ENCODE results near the gene SAPCD2. TPM values are rescaled to one million over a fixed set of nuclear protein-coding genes. Genes with fewer than 3 reads are reported as not detected.

The SAPCD2 gene
- polyA plus RNA-seq, 12 donors: 2.0 to 8.0 (median 3.3) TPM; not detected in 1

GRCh38 chr9:137019891-137020683 is 50.3 kb downstream of the SAPCD2 start:
- DNase-seq: no peak

- no peak for DNase-seq
Measured at GRCh38 chr9:137018761-137019559, 51.4 kb downstream of the SAPCD2 start.

- DNase-seq: no peak
Measured at GRCh38 chr9:137017791-137018497, 52.4 kb downstream of the SAPCD2 start.

- no peak for DNase-seq
Measured at GRCh38 chr9:137017071-137017470, 53.3 kb downstream of the SAPCD2 start.

GRCh38 chr9:137016436-137016835 is 53.9 kb downstream of the SAPCD2 start:
- DNase-seq: no peak

- no peak for DNase-seq
Measured at GRCh38 chr9:137015976-137016375, 54.4 kb downstream of the SAPCD2 start.

- no peak for DNase-seq
Measured at GRCh38 chr9:137015540-137015930, 54.8 kb downstream of the SAPCD2 start.

- no peak for DNase-seq
Measured at GRCh38 chr9:137014776-137015539, 55.4 kb downstream of the SAPCD2 start.

- no peak for DNase-seq
Measured at GRCh38 chr9:137014166-137014565, 56.2 kb downstream of the SAPCD2 start.

- DNase-seq: no peak
Measured at GRCh38 chr9:137013571-137013940, 56.8 kb downstream of the SAPCD2 start.

GRCh38 chr9:137012694-137013570 is 57.4 kb downstream of the SAPCD2 start:
- no peak for DNase-seq

Other genes starting within 250 kb of the SAPCD2 start
- 1 to 10 TPM in 10 of 12 donors, under 1 TPM in 1, not detected in 1; 0.93 to 7.0 (median 1.5) TPM for gene AJM1, start 228.1 kb downstream of the SAPCD2 start, polyA plus RNA-seq (ENCODE audit: insufficient read length in 12 of 12)
- 100 to 1,000 TPM in 2 of 12 donors, 10 to 100 TPM in 9, not detected in 1; 60.3 to 100 (median 73.7) TPM for gene PHPT1, start 221.1 kb downstream of the SAPCD2 start, polyA plus RNA-seq (ENCODE audit: insufficient read length in 12 of 12)
- gene MAMDC4, start 218.2 kb downstream of the SAPCD2 start, polyA plus RNA-seq (ENCODE audit: insufficient read length in 12 of 12): 100 to 1,000 TPM in 1 of 12 donors, 1 to 10 TPM in 10, not detected in 1; 2.7 to 131 (median 3.9) TPM
- 100 to 1,000 TPM in 11 of 12 donors, not detected in 1; 262 to 391 (median 299) TPM for gene EDF1, start 204.2 kb downstream of the SAPCD2 start, polyA plus RNA-seq (ENCODE audit: insufficient read length in 12 of 12)
- gene TRAF2, start 184.0 kb downstream of the SAPCD2 start, polyA plus RNA-seq (ENCODE audit: insufficient read length in 12 of 12): 10 to 100 TPM in 5 of 12 donors, 1 to 10 TPM in 6, not detected in 1; 7.1 to 15.5 (median 9.1) TPM
- gene FBXW5, start 125.8 kb downstream of the SAPCD2 start, polyA plus RNA-seq (ENCODE audit: insufficient read length in 12 of 12): 10 to 100 TPM in 11 of 12 donors, not detected in 1; 26.2 to 46.7 (median 30.6) TPM
- gene C8G, start 125.3 kb downstream of the SAPCD2 start, polyA plus RNA-seq (ENCODE audit: insufficient read length in 12 of 12): 1 to 10 TPM in 1 of 12 donors, under 1 TPM in 7, not detected in 4; 0.27 to 1.2 (median 0.48) TPM
- 1 to 10 TPM in 5 of 12 donors, under 1 TPM in 4, not detected in 3; 0.23 to 1.4 (median 1.1) TPM for gene LCN12, start 118.3 kb downstream of the SAPCD2 start, polyA plus RNA-seq (ENCODE audit: insufficient read length in 12 of 12)
- 10 to 100 TPM in 6 of 12 donors, 1 to 10 TPM in 4, not detected in 2; 5.3 to 30.3 (median 13.6) TPM for gene PTGDS, start 93.1 kb downstream of the SAPCD2 start, polyA plus RNA-seq (ENCODE audit: insufficient read length in 12 of 12)
- gene LCNL1, start 87.6 kb downstream of the SAPCD2 start, polyA plus RNA-seq (ENCODE audit: insufficient read length in 12 of 12): under 1 TPM in 10 of 12 donors, not detected in 2; 0.19 to 0.74 (median 0.54) TPM
- 10 to 100 TPM in 11 of 12 donors, not detected in 1; 15.5 to 51.6 (median 19.6) TPM for gene PAXX, start 78.1 kb downstream of the SAPCD2 start, polyA plus RNA-seq (ENCODE audit: insufficient read length in 12 of 12)
- gene CLIC3, start 74.0 kb downstream of the SAPCD2 start, polyA plus RNA-seq (ENCODE audit: insufficient read length in 12 of 12): 10 to 100 TPM in 1 of 12 donors, 1 to 10 TPM in 2, under 1 TPM in 6, not detected in 3; 0.23 to 26.6 (median 0.49) TPM
- 10 to 100 TPM in 11 of 12 donors, not detected in 1; 10.1 to 28.9 (median 13.0) TPM for gene ABCA2, start 42.3 kb downstream of the SAPCD2 start, polyA plus RNA-seq (ENCODE audit: insufficient read length in 12 of 12)
- gene FUT7, start 38.5 kb downstream of the SAPCD2 start, polyA plus RNA-seq (ENCODE audit: insufficient read length in 12 of 12): under 1 TPM in 3 of 12 donors, not detected in 9; 0.05 to 0.45 (median 0.08) TPM
- gene NPDC1, start 24.4 kb downstream of the SAPCD2 start, polyA plus RNA-seq (ENCODE audit: insufficient read length in 12 of 12): 10 to 100 TPM in 11 of 12 donors, not detected in 1; 26.6 to 48.0 (median 30.3) TPM
- 10 to 100 TPM in 7 of 12 donors, 1 to 10 TPM in 4, not detected in 1; 8.6 to 21.8 (median 12.8) TPM for gene ENTPD2, start 16.5 kb downstream of the SAPCD2 start, polyA plus RNA-seq (ENCODE audit: insufficient read length in 12 of 12)
- 1 to 10 TPM in 10 of 12 donors, not detected in 2; 1.4 to 3.8 (median 1.8) TPM for gene UAP1L1, start 7.0 kb upstream of the SAPCD2 start, polyA plus RNA-seq (ENCODE audit: insufficient read length in 12 of 12)
- gene MAN1B1, start 16.4 kb upstream of the SAPCD2 start, polyA plus RNA-seq (ENCODE audit: insufficient read length in 12 of 12): 10 to 100 TPM in 11 of 12 donors, not detected in 1; 34.2 to 65.1 (median 37.7) TPM
- 10 to 100 TPM in 11 of 12 donors, not detected in 1; 16.7 to 86.0 (median 23.7) TPM for gene DPP7, start 44.2 kb upstream of the SAPCD2 start, polyA plus RNA-seq (ENCODE audit: insufficient read length in 12 of 12)
- gene GRIN1, start 68.6 kb upstream of the SAPCD2 start, polyA plus RNA-seq (ENCODE audit: insufficient read length in 12 of 12): under 1 TPM in 4 of 12 donors, not detected in 8; 0.09 to 0.84 (median 0.14) TPM
- gene LRRC26, start 99.5 kb upstream of the SAPCD2 start, polyA plus RNA-seq (ENCODE audit: insufficient read length in 12 of 12): not detected
- gene TMEM210, start 101.5 kb upstream of the SAPCD2 start, polyA plus RNA-seq (ENCODE audit: insufficient read length in 12 of 12): not detected
- gene ANAPC2, start 118.0 kb upstream of the SAPCD2 start, polyA plus RNA-seq (ENCODE audit: insufficient read length in 12 of 12): 10 to 100 TPM in 11 of 12 donors, not detected in 1; 21.1 to 36.5 (median 30.4) TPM
- gene SSNA1, start 118.1 kb upstream of the SAPCD2 start, polyA plus RNA-seq (ENCODE audit: insufficient read length in 12 of 12): 10 to 100 TPM in 11 of 12 donors, not detected in 1; 36.2 to 86.3 (median 45.8) TPM
- 10 to 100 TPM in 2 of 12 donors, 1 to 10 TPM in 9, not detected in 1; 4.2 to 10.4 (median 7.9) TPM for gene TPRN, start 130.2 kb upstream of the SAPCD2 start, polyA plus RNA-seq (ENCODE audit: insufficient read length in 12 of 12)
- 10 to 100 TPM in 11 of 12 donors, not detected in 1; 20.7 to 39.2 (median 31.1) TPM for gene TMEM203, start 135.1 kb upstream of the SAPCD2 start, polyA plus RNA-seq (ENCODE audit: insufficient read length in 12 of 12)
- 10 to 100 TPM in 2 of 12 donors, 1 to 10 TPM in 9, not detected in 1; 4.9 to 13.3 (median 6.9) TPM for gene NDOR1, start 135.1 kb upstream of the SAPCD2 start, polyA plus RNA-seq (ENCODE audit: insufficient read length in 12 of 12)
- gene RNF208, start 151.7 kb upstream of the SAPCD2 start, polyA plus RNA-seq (ENCODE audit: insufficient read length in 12 of 12): 1 to 10 TPM in 10 of 12 donors, not detected in 2; 1.7 to 7.1 (median 2.3) TPM
- 1 to 10 TPM in 9 of 12 donors, under 1 TPM in 1, not detected in 2; 0.91 to 3.2 (median 2.1) TPM for gene CYSRT1, start 154.6 kb upstream of the SAPCD2 start, polyA plus RNA-seq (ENCODE audit: insufficient read length in 12 of 12)
- 1 to 10 TPM in 7 of 12 donors, under 1 TPM in 3, not detected in 2; 0.66 to 2.9 (median 1.3) TPM for gene RNF224, start 156.9 kb upstream of the SAPCD2 start, polyA plus RNA-seq (ENCODE audit: insufficient read length in 12 of 12)
- gene SLC34A3, start 160.3 kb upstream of the SAPCD2 start, polyA plus RNA-seq (ENCODE audit: insufficient read length in 12 of 12): 1 to 10 TPM in 6 of 12 donors, under 1 TPM in 4, not detected in 2; 0.43 to 1.6 (median 1.0) TPM
- 100 to 1,000 TPM in 11 of 12 donors, not detected in 1; 121 to 306 (median 157) TPM for gene TUBB4B, start 170.7 kb upstream of the SAPCD2 start, polyA plus RNA-seq (ENCODE audit: insufficient read length in 12 of 12)
- under 1 TPM in 6 of 12 donors, not detected in 6; 0.24 to 0.54 (median 0.30) TPM for gene STPG3, start 180.7 kb upstream of the SAPCD2 start, polyA plus RNA-seq (ENCODE audit: insufficient read length in 12 of 12)
- gene NELFB, start 184.8 kb upstream of the SAPCD2 start, polyA plus RNA-seq (ENCODE audit: insufficient read length in 12 of 12): 10 to 100 TPM in 11 of 12 donors, not detected in 1; 31.1 to 52.0 (median 39.2) TPM
- 10 to 100 TPM in 1 of 12 donors, 1 to 10 TPM in 10, not detected in 1; 3.5 to 14.8 (median 4.4) TPM for gene TOR4A, start 207.2 kb upstream of the SAPCD2 start, polyA plus RNA-seq (ENCODE audit: insufficient read length in 12 of 12)
- 10 to 100 TPM in 2 of 12 donors, 1 to 10 TPM in 9, not detected in 1; 2.6 to 28.7 (median 4.3) TPM for gene NRARP, start 231.7 kb upstream of the SAPCD2 start, polyA plus RNA-seq (ENCODE audit: insufficient read length in 12 of 12)